NCI-H187 treated with DMSO at 0.1 percent for 48 hours (cell line): ENCODE results near the gene DCAF8.

Source experiments
- DNase-seq: peaks from one replicate; lab custom pipeline; 2025; lab: John Stamatoyannopoulos, UW

Gene DCAF8

GRCh38 chr1:160169553-160170399 is 92.6 kb downstream of the DCAF8 start:
- DNase-seq, result no peak

- no peak for DNase-seq
Measured at GRCh38 chr1:160168609-160169369, 93.6 kb downstream of the DCAF8 start.

- no peak for DNase-seq
Measured at GRCh38 chr1:160168016-160168415, 94.3 kb downstream of the DCAF8 start.

GRCh38 chr1:160167580-160167979 is 94.8 kb downstream of the DCAF8 start:
- DNase-seq, result no peak

GRCh38 chr1:160167056-160167455 is 95.3 kb downstream of the DCAF8 start:
- no peak for DNase-seq

GRCh38 chr1:160166166-160166868 is 96.0 kb downstream of the DCAF8 start:
- DNase-seq, result no peak
